Measurements from ENCODE around the gene NVL. TPM values are rescaled to one million over a fixed set of nuclear protein-coding genes. Genes with fewer than 3 reads are reported as not detected.
A peak's percentile ranks its signal among the peaks of the same experiment; 100 is the strongest.

Gene NVL
- total RNA-seq, 6 experiments from 2014 or later: 21.4 to 24.4 (median 23.0) TPM

DNA sequence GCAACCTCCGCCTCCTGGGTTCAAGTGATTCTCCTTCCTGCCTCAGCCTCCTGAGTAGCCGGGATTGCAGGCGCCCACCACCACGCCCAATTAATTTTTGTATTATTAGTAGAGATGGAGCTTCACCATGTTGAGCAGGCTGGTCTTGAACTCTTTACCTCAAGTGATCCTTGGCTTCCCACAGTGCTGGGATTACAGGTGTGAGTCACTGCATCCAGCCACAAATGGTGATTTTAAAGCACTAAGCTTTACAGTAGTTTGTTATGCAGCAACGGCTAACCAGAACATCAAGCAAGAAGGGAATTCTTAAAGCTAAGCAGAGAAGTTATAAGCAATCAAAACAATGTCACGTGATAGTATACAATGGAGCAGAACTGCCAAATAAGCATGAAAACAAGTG lies 65.7 kb downstream of the NVL start:
- peak; percentile 3 for DNase-seq
- no peaks in the 10 kb centered on the region for H3K9me3 Mint-ChIP-seq
- H3K4me1 Mint-ChIP-seq (ENCODE audit: low read depth): peaks cover 40% of the 10 kb centered on the region
- peaks cover 38% of the 10 kb centered on the region for H3K36me3 Mint-ChIP-seq (ENCODE audit: low read depth)
- no peaks in the 10 kb centered on the region for H3K27me3 Mint-ChIP-seq (ENCODE audit: insufficient read depth)
- H3K4me3 Mint-ChIP-seq: no peak overlapping the region
- TF ChIP-seq, protein P1, sequence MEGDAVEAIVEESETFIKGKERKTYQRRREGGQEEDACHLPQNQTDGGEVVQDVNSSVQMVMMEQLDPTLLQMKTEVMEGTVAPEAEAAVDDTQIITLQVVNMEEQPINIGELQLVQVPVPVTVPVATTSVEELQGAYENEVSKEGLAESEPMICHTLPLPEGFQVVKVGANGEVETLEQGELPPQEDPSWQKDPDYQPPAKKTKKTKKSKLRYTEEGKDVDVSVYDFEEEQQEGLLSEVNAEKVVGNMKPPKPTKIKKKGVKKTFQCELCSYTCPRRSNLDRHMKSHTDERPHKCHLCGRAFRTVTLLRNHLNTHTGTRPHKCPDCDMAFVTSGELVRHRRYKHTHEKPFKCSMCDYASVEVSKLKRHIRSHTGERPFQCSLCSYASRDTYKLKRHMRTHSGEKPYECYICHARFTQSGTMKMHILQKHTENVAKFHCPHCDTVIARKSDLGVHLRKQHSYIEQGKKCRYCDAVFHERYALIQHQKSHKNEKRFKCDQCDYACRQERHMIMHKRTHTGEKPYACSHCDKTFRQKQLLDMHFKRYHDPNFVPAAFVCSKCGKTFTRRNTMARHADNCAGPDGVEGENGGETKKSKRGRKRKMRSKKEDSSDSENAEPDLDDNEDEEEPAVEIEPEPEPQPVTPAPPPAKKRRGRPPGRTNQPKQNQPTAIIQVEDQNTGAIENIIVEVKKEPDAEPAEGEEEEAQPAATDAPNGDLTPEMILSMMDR (IDR thresholded peaks at IDR 0.05): no peak
- H3K27ac Mint-ChIP-seq: no peak overlapping the region

DNA sequence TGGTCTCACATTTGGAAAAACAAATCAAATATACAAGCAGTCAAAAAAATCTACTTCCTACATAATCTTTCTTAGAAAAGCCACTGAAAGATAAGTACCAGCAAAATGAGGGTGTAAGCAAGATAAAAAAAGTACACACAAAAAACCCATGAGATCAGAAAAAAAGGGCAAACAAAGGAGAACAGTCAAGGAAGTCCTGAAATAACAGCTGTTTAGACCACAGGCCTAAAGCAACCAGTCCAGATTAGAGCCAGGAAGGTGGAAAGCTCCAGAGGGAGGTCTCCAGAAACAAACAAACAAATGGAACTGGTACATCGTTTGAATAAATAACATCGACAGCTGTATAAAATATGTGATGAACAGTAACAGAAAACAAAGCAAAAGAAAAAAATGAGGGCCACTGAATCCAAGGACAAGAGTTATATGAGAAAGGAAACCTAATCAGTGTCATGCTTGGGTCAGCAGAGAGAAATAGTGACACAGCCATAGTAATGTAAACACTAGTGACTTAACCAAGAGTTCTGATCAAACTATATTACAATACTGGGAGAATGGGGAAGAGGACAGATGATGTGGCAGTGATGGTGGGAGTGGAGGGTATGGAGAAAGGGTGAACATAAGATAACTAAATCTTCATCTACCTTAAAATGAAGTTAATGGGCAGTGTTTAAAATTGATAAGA lies 67.5 kb downstream of the NVL start:
- Mint-ChIP-seq H3K27ac (peak overlapping the region; percentile 24; the same call in 1 of the 2 replicates), H3K9me3 (no peaks in the 10 kb centered on the region), H3K27me3 (ENCODE audit: insufficient read depth) (no peaks in the 10 kb centered on the region; the same call in 1 of the 2 replicates), H3K4me3 (no peak overlapping the region), H3K36me3 (ENCODE audit: low read depth) (peaks cover 38% of the 10 kb centered on the region), H3K4me1 (ENCODE audit: low read depth) (peaks cover 40% of the 10 kb centered on the region)
- TF ChIP-seq, protein P1 (IDR thresholded peaks at IDR 0.05): no peak
- DNase-seq: no peak

DNA sequence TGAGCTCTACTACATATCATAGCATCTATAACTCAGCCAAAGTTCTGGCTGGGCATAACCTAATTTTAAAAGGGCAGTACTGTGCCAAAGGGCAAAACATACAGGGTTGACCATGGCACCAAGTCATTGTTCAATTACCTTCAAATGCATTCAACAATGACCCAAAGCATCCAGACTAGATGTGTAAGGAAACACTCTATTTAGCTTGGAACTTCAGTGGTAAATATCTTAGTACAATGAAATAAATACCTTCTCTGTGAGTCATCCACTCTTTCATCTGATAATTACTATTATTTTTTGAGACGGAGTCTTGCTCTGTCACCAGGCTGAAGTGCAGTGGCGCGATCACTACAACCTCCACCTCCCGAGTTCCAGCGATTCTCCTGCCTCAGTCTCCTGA lies 70.0 kb downstream of the NVL start:
- H3K4me1 Mint-ChIP-seq (ENCODE audit: low read depth): peaks cover 27% of the 10 kb centered on the region
- TF ChIP-seq, protein P1 (IDR thresholded peaks at IDR 0.05): no peak
- no peaks in the 10 kb centered on the region; the same call in 1 of the 2 replicates for H3K27me3 Mint-ChIP-seq (ENCODE audit: insufficient read depth)
- no peaks in the 10 kb centered on the region for H3K9me3 Mint-ChIP-seq
- no peak overlapping the region for H3K27ac Mint-ChIP-seq
- no peak overlapping the region for H3K4me3 Mint-ChIP-seq
- peak; percentile 9 for DNase-seq
- H3K36me3 Mint-ChIP-seq (ENCODE audit: low read depth): peaks cover 26% of the 10 kb centered on the region

DNA sequence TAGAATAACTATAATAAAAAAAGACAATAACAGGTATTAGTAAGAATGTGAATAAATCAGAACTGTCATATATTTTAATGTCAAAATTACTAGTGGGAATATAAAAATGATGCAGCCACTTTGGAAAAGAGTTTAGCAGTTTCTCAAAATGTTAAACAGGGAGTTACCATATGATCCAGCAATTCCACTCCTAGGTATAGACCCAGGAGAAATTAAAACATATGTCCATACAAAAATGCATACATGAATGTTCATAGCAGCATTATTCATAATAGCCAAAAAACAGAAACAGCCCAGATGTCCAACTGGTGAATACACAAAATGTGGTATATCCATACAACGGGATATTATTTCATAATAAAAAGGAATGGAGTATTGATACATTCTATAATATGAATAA lies 71.6 kb downstream of the NVL start:
- no peaks in the 10 kb centered on the region; the same call in 1 of the 2 replicates for H3K27me3 Mint-ChIP-seq (ENCODE audit: insufficient read depth)
- H3K4me3 Mint-ChIP-seq: no peak overlapping the region
- H3K36me3 Mint-ChIP-seq (ENCODE audit: low read depth): peaks cover 18% of the 10 kb centered on the region
- no peak for DNase-seq
- H3K4me1 Mint-ChIP-seq (ENCODE audit: low read depth): peaks cover 25% of the 10 kb centered on the region
- H3K9me3 Mint-ChIP-seq: no peaks in the 10 kb centered on the region
- TF ChIP-seq, protein P1 (IDR thresholded peaks at IDR 0.05): no peak
- no peak overlapping the region for H3K27ac Mint-ChIP-seq

DNA sequence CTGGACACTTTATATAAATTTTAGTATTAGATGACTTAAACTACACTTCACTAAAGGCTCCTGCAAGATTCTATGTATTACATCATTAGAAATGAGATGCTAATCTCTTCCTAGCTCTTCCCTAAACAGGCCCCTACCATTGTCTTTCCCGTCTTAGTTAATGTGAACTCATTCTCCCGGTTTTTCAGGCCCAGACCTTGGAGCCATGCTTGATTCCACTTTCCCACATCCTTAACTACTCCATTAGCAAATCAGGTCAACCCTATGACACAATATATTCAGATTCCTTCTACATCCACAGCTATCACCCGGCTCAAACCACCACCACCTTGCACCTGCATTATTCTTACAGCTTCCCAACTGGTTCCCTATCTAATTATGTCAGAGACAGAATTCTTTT lies 73.3 kb downstream of the NVL start:
- H3K4me1 Mint-ChIP-seq (ENCODE audit: low read depth): peaks cover 28% of the 10 kb centered on the region
- DNase-seq: no peak
- no peaks in the 10 kb centered on the region for H3K9me3 Mint-ChIP-seq
- H3K27me3 Mint-ChIP-seq (ENCODE audit: insufficient read depth): no peaks in the 10 kb centered on the region; the same call in 1 of the 2 replicates
- H3K4me3 Mint-ChIP-seq: no peak overlapping the region
- TF ChIP-seq, protein P1 (IDR thresholded peaks at IDR 0.05): no peak
- no peak overlapping the region for H3K27ac Mint-ChIP-seq
- H3K36me3 Mint-ChIP-seq (ENCODE audit: low read depth): peaks cover 7% of the 10 kb centered on the region; the same call in 1 of the 2 replicates

Measured in HFFc6 (cell line).